Calu3 (cell line): ENCODE results near the gene WDFY2. TPM values are rescaled to one million over a fixed set of nuclear protein-coding genes. Genes with fewer than 3 reads are reported as not detected.

Experiments used
- BruUV-seq: library from RNA; stranded (reverse); fragments of 400-500 nt; replicated peaks from 2 replicates; lab custom pipeline; 2021; lab: Mats Ljungman, UMichigan
- CTCF ChIA-PET: fragments of 300-600 bp; sonication (Branson Sonifier 250); formaldehyde crosslinking; loops from one replicate; lab custom pipeline; 2022; ENCODE audit warnings: antibody characterized with exemption; lab: Charles Lee
- DNase-seq: peaks from one replicate; pipeline ENCODE4 v3.0.0; 2022
- H3K27ac Mint-ChIP-seq: one replicate; pipeline ENCODE4 v1.8.0; 2022; ENCODE audit warnings: mixed read lengths; ENCODE audit not compliant: unreplicated experiment
- H3K27me3 Mint-ChIP-seq: one replicate; pipeline ENCODE4 v1.8.0; 2022; ENCODE audit warnings: mixed read lengths; ENCODE audit not compliant: unreplicated experiment
- H3K36me3 Mint-ChIP-seq: one replicate; pipeline ENCODE4 v1.8.0; 2022; ENCODE audit warnings: mild to moderate bottlenecking, moderate library complexity, mixed read lengths; ENCODE audit not compliant: insufficient read depth, unreplicated experiment
- H3K4me1 Mint-ChIP-seq: one replicate; pipeline ENCODE4 v1.8.0; 2022; ENCODE audit warnings: mild to moderate bottlenecking, low read depth, mixed read lengths; ENCODE audit not compliant: unreplicated experiment
- H3K4me3 Mint-ChIP-seq: one replicate; pipeline ENCODE4 v1.8.0; 2022; ENCODE audit warnings: mild to moderate bottlenecking, low read depth, moderate library complexity, mixed read lengths; ENCODE audit not compliant: unreplicated experiment
- H3K9me3 Mint-ChIP-seq: one replicate; pipeline ENCODE4 v1.8.0; 2022; ENCODE audit warnings: low read depth, mixed read lengths; ENCODE audit not compliant: unreplicated experiment
- CTCF ChIP-seq: fragments of 200-600 bp; IDR thresholded peaks from one replicate; pipeline ENCODE4 v1.8.0; 2022; ENCODE audit warnings: antibody characterized with exemption; ENCODE audit not compliant: unreplicated experiment
- intact Hi-C: fragments of 100-400 bp; cut with micrococcal nuclease; formaldehyde crosslinking; loops from one replicate; pipeline ENCODE4 v1.10.0; 2022; ENCODE audit not compliant: unreplicated experiment
- total RNA-seq: library from RNA; stranded (reverse); gene quantifications from 2 replicates; pipeline ENCODE4 v1.2.3, GENCODE V29; 2022

The WDFY2 gene
- total RNA-seq, 1 experiment from 2014 or later, result 5.9 TPM

- TF ChIP-seq CTCF, result no peak
- Mint-ChIP-seq H3K4me3 (no peak overlapping the region), H3K36me3 (no peaks in the 10 kb centered on the region), H3K9me3 (no peaks in the 10 kb centered on the region), H3K4me1 (peaks cover 7% of the 10 kb centered on the region), H3K27ac (no peak overlapping the region), H3K27me3 (no peaks in the 10 kb centered on the region)
- no peak for DNase-seq
- CTCF ChIA-PET, result no interaction called here
- no TSS peak for BruUV-seq
- intact Hi-C loops, result no loop called here
Observed at GRCh38 chr13:51780099-51780498, 195.8 kb downstream of the WDFY2 start.

- CTCF ChIA-PET, result no interaction called here
- Mint-ChIP-seq H3K9me3 (no peaks in the 10 kb centered on the region), H3K4me1 (peaks cover 7% of the 10 kb centered on the region), H3K36me3 (no peaks in the 10 kb centered on the region), H3K27ac (no peak overlapping the region), H3K27me3 (no peaks in the 10 kb centered on the region), H3K4me3 (no peak overlapping the region)
- intact Hi-C loops, result no loop called here
- no peak for DNase-seq
- no TSS peak for BruUV-seq
- no peak for TF ChIP-seq CTCF
Observed at GRCh38 chr13:51781246-51782022, 197.2 kb downstream of the WDFY2 start.

GRCh38 chr13:51782026-51782710, 197.9 kb downstream of the WDFY2 start:
- no TSS peak for BruUV-seq

More at GRCh38 chr13:51782026-51782710, 197.9 kb downstream of the WDFY2 start:
- TF ChIP-seq CTCF, result no peak
- no peaks in the 10 kb centered on the region for H3K9me3 Mint-ChIP-seq
- peaks cover 7% of the 10 kb centered on the region for H3K4me1 Mint-ChIP-seq
- H3K27me3 Mint-ChIP-seq, result no peaks in the 10 kb centered on the region
- no peak for DNase-seq
- CTCF ChIA-PET, result no interaction called here
- H3K36me3 Mint-ChIP-seq, result no peaks in the 10 kb centered on the region
- no peak overlapping the region for H3K4me3 Mint-ChIP-seq
- intact Hi-C loops, result no loop called here
- no peak overlapping the region for H3K27ac Mint-ChIP-seq
